GM23338 (cell line): ENCODE data around the gene SIK2. TPM values are rescaled to one million over a fixed set of nuclear protein-coding genes. Genes with fewer than 3 reads are reported as not detected.

ENCODE experiments used
- ATAC-seq: fragments of 200-7000 bp; cut with Tn5 transposase; 3 replicates; pipeline ENCODE4 v1.9.1; 2020
- DNase-seq: peaks from one replicate; pipeline ENCODE4 v3.0.0-alpha.2; 2015; ENCODE audit warnings: low spot score
- H2AFZ ChIP-seq: fragments of 200-600 bp; sonication (generic); 2 replicates; pipeline ENCODE4 v1.8.0; 2016; ENCODE audit warnings: antibody characterized with exemption, mild to moderate bottlenecking, moderate library complexity
- H3F3A ChIP-seq: fragments of 200-600 bp; sonication (generic); replicated peaks from 2 replicates; pipeline ENCODE4 v1.8.0; 2017; ENCODE audit warnings: antibody characterized with exemption, mixed run types, low read depth
- H3K27ac ChIP-seq: fragments of 200-600 bp; sonication (generic); 2 replicates; pipeline ENCODE4 v1.6.1; 2016; ENCODE audit warnings: low read depth
- H3K27me3 ChIP-seq: fragments of 200-600 bp; sonication (generic); 2 replicates; pipeline ENCODE4 v1.8.0; 2016; ENCODE audit warnings: mild to moderate bottlenecking, mixed run types, moderate library complexity; ENCODE audit not compliant: insufficient read depth
- H3K36me3 ChIP-seq: fragments of 200-600 bp; sonication (generic); 2 replicates; pipeline ENCODE4 v1.8.0; 2016; ENCODE audit warnings: mild to moderate bottlenecking; ENCODE audit not compliant: insufficient read depth
- H3K4me1 ChIP-seq: fragments of 200-600 bp; sonication (generic); 2 replicates; pipeline ENCODE4 v1.8.0; 2016; ENCODE audit warnings: mild to moderate bottlenecking, moderate library complexity; ENCODE audit not compliant: insufficient read depth
- H3K4me2 ChIP-seq: fragments of 200-600 bp; sonication (generic); 2 replicates; pipeline ENCODE4 v1.7.1; 2017; ENCODE audit warnings: mixed run types
- H3K4me3 ChIP-seq: fragments of 200-600 bp; sonication (generic); 2 replicates; pipeline ENCODE4 v1.6.1; 2016; ENCODE audit warnings: mixed run types
- H3K79me2 ChIP-seq: fragments of 200-600 bp; sonication (generic); replicated peaks from 2 replicates; pipeline ENCODE4 v1.8.0; 2017; ENCODE audit warnings: mild to moderate bottlenecking; ENCODE audit not compliant: insufficient read depth
- H3K9me2 ChIP-seq: fragments of 200-600 bp; sonication (generic); 2 replicates; pipeline ENCODE4 v1.8.0; 2017; ENCODE audit not compliant: insufficient read depth
- H4K20me1 ChIP-seq: fragments of 200-600 bp; sonication (generic); replicated peaks from 2 replicates; pipeline ENCODE4 v1.8.0; 2017; ENCODE audit warnings: mild to moderate bottlenecking; ENCODE audit not compliant: insufficient read depth
- H3K27ac Mint-ChIP-seq: 2 replicates; pipeline ENCODE4 v1.8.0; 2020; ENCODE audit warnings: inconsistent platforms, mild to moderate bottlenecking, moderate library complexity, mixed read lengths
- H3K27me3 Mint-ChIP-seq: 3 replicates; pipeline ENCODE4 v1.8.0; 2022; ENCODE audit warnings: low read depth, mild to moderate bottlenecking, moderate library complexity, mixed read lengths, inconsistent platforms; ENCODE audit not compliant: insufficient read depth, poor library complexity
- H3K36me3 Mint-ChIP-seq: 3 replicates; pipeline ENCODE4 v1.8.0; 2021; ENCODE audit warnings: low read depth, mild to moderate bottlenecking, inconsistent platforms, moderate library complexity, mixed read lengths
- H3K4me1 Mint-ChIP-seq: 3 replicates; pipeline ENCODE4 v1.8.0; 2020; ENCODE audit warnings: mild to moderate bottlenecking, inconsistent platforms, mixed read lengths
- H3K4me3 Mint-ChIP-seq: 3 replicates; pipeline ENCODE4 v1.8.0; 2021; ENCODE audit warnings: moderate library complexity, mild to moderate bottlenecking, inconsistent platforms, mixed read lengths
- H3K9me3 Mint-ChIP-seq: 3 replicates; pipeline ENCODE4 v1.8.0; 2020; ENCODE audit warnings: moderate library complexity, mild to moderate bottlenecking, inconsistent platforms, mixed read lengths
- CREB1 ChIP-seq: fragments of 250-450 bp; sonication (Bioruptor Pico); IDR thresholded peaks from 2 replicates; pipeline ENCODE4 v1.5.0; 2020; ENCODE audit warnings: low read depth, mild to moderate bottlenecking, moderate library complexity
- EZH2 ChIP-seq: fragments of 200-600 bp; sonication (generic); IDR thresholded peaks from one replicate; pipeline ENCODE4 v1.8.0; 2017; ENCODE audit warnings: antibody characterized with exemption, mild to moderate bottlenecking, low read depth; ENCODE audit not compliant: unreplicated experiment
- EZH2phosphoT487 ChIP-seq: fragments of 200-600 bp; sonication (generic); IDR thresholded peaks from one replicate; pipeline ENCODE4 v1.8.1; 2018; ENCODE audit warnings: antibody characterized with exemption; ENCODE audit not compliant: unreplicated experiment
- JUNB ChIP-seq: IDR thresholded peaks from one replicate; pipeline ENCODE4 v1.6.1; 2016; ENCODE audit warnings: antibody characterized with exemption; ENCODE audit not compliant: unreplicated experiment
- POLR2AphosphoS5 ChIP-seq: IDR thresholded peaks from 2 replicates; pipeline ENCODE4 v1.6.1; 2016; ENCODE audit warnings: antibody characterized with exemption, low read depth
- STAT1 ChIP-seq: IDR thresholded peaks from one replicate; pipeline ENCODE4 v1.6.1; 2016; ENCODE audit warnings: antibody characterized with exemption; ENCODE audit not compliant: unreplicated experiment
- ZNF114 ChIP-seq: fragments of 250-450 bp; sonication (Bioruptor Pico); IDR thresholded peaks from 2 replicates; pipeline ENCODE4 v1.5.0; 2020; ENCODE audit warnings: mild to moderate bottlenecking, moderate library complexity
- ZNF331 ChIP-seq: fragments of 250-450 bp; sonication (Bioruptor Pico); IDR thresholded peaks from 2 replicates; pipeline ENCODE4 v1.5.0; 2020; ENCODE audit warnings: low read depth, mild to moderate bottlenecking, moderate library complexity
- polyA plus RNA-seq: library from polyadenylated mRNA; unstranded; fragments of >200 nt; fragmentation: Nextera tagmentation; extraction: Ambion mirVana; gene quantifications from 2 replicates; pipeline ENCODE4 v1.2.1, GENCODE V29; 2016
- total RNA-seq: library from RNA; depleted of rRNA; stranded (reverse); fragments of >200 nt; shearing (Covaris generic); gene quantifications from 2 replicates; pipeline ENCODE4 v1.2.3, GENCODE V29; 2014
- TF ChIP-seq, protein P1 (sequence below): IDR thresholded peaks from 2 replicates; pipeline ENCODE4 v1.6.1; 2016; ENCODE audit warnings: antibody characterized with exemption
- TF ChIP-seq, protein P2 (sequence below): fragments of 250-450 bp; sonication (Bioruptor Pico); IDR thresholded peaks from 2 replicates; pipeline ENCODE4 v1.5.0; 2020; ENCODE audit warnings: mild to moderate bottlenecking, moderate library complexity
- TF ChIP-seq, protein P3 (sequence below): IDR thresholded peaks from one replicate; pipeline ENCODE4 v1.6.1; 2018; ENCODE audit warnings: antibody characterized with exemption; ENCODE audit not compliant: unreplicated experiment
- TF ChIP-seq, protein P4 (sequence below), 2 experiments: fragments of 200-600 bp in 1 of 2; sonication (generic) in 1 of 2; conservative IDR thresholded peaks; 2 replicates each; pipeline versions ENCODE4 v1.5.1 to v1.6.1; 2016 to 2017; ENCODE audit warnings: antibody characterized with exemption in 2 of 2, low read depth in 2 of 2, mild to moderate bottlenecking in 2 of 2, moderate library complexity in 1 of 2

Gene SIK2
- total and polyA plus RNA-seq, 2 experiments from 2014 or later = 2.3 to 6.7 TPM

DNA sequence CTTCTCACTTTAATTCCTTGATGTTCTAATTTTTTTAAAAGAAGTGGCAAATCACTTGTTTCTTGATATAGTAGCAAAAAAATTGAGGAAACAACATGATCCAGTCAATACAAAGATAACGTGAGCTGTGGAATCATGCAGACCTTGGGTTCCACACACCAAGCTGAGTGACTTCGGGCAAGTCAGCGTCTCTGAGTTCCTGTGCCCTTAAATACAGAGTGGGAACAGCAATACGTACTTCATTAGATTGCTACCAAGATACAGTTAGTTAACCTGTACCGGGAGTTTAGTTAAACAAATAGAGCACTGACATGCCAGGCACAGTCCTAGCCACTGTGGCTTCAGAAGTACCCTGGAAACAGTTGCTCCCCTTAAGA, 105.4 kb downstream of the SIK2 start (continued):
- TF ChIP-seq, protein P1, sequence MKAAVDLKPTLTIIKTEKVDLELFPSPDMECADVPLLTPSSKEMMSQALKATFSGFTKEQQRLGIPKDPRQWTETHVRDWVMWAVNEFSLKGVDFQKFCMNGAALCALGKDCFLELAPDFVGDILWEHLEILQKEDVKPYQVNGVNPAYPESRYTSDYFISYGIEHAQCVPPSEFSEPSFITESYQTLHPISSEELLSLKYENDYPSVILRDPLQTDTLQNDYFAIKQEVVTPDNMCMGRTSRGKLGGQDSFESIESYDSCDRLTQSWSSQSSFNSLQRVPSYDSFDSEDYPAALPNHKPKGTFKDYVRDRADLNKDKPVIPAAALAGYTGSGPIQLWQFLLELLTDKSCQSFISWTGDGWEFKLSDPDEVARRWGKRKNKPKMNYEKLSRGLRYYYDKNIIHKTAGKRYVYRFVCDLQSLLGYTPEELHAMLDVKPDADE = no peak

DNA sequence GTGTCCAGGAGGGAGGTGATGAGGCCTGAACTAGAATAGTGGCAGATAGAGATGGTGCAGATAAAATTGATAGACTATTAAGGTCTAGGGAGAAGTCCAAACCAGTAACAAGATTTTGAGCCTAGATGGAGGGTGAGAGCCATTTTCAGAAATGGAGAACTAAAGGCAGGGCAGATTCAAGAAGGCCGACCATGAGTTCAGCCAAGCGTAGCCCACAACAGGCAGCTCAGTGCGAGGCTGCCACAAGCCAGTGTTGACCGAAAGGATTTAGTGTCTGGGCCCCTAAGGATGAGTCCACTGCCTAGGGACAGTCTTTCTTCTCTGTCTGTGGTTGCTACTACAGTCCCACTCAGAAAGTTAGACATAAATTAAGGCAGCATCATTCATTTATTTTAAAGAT, 112.3 kb downstream of the SIK2 start:
- H3K4me3 ChIP-seq = no peak overlapping the region
- H3K79me2 ChIP-seq = no peaks in the 10 kb centered on the region
- ATAC-seq = no peak
- Mint-ChIP-seq H3K9me3 (no peaks in the 10 kb centered on the region), H3K27ac (no peak overlapping the region), H3K4me3 (no peak overlapping the region), H3K36me3 (peaks cover 8% of the 10 kb centered on the region), H3K27me3 (no peaks in the 10 kb centered on the region), H3K4me1 (peaks cover 15% of the 10 kb centered on the region; the same call in 2 of the 3 replicates)
- H3K4me2 ChIP-seq = no peak overlapping the region
- peaks cover 10% of the 10 kb centered on the region; the same call in 1 of the 2 replicates for H3K4me1 ChIP-seq
- no peak for DNase-seq
- H3K36me3 ChIP-seq = no peaks in the 10 kb centered on the region; the same call in 1 of the 2 replicates
- H4K20me1 ChIP-seq = peaks cover 6% of the 10 kb centered on the region; the same call in 1 of the 2 replicates
- no peak overlapping the region for H2AFZ ChIP-seq
- no peaks in the 10 kb centered on the region for H3K9me2 ChIP-seq
- H3K27ac ChIP-seq = no peak overlapping the region
- no peaks in the 10 kb centered on the region for H3F3A ChIP-seq
- no peaks in the 10 kb centered on the region for H3K27me3 ChIP-seq
- TF ChIP-seq ZNF114 (no peak), CREB1 (CRISPR knock-in tag) (no peak), POLR2AphosphoS5 (no peak), STAT1 (no peak), ZNF331 (no peak), EZH2phosphoT487 (no peak), JUNB (no peak), EZH2 (no peak)
- TF ChIP-seq, protein P1 = no peak
- TF ChIP-seq, protein P2, sequence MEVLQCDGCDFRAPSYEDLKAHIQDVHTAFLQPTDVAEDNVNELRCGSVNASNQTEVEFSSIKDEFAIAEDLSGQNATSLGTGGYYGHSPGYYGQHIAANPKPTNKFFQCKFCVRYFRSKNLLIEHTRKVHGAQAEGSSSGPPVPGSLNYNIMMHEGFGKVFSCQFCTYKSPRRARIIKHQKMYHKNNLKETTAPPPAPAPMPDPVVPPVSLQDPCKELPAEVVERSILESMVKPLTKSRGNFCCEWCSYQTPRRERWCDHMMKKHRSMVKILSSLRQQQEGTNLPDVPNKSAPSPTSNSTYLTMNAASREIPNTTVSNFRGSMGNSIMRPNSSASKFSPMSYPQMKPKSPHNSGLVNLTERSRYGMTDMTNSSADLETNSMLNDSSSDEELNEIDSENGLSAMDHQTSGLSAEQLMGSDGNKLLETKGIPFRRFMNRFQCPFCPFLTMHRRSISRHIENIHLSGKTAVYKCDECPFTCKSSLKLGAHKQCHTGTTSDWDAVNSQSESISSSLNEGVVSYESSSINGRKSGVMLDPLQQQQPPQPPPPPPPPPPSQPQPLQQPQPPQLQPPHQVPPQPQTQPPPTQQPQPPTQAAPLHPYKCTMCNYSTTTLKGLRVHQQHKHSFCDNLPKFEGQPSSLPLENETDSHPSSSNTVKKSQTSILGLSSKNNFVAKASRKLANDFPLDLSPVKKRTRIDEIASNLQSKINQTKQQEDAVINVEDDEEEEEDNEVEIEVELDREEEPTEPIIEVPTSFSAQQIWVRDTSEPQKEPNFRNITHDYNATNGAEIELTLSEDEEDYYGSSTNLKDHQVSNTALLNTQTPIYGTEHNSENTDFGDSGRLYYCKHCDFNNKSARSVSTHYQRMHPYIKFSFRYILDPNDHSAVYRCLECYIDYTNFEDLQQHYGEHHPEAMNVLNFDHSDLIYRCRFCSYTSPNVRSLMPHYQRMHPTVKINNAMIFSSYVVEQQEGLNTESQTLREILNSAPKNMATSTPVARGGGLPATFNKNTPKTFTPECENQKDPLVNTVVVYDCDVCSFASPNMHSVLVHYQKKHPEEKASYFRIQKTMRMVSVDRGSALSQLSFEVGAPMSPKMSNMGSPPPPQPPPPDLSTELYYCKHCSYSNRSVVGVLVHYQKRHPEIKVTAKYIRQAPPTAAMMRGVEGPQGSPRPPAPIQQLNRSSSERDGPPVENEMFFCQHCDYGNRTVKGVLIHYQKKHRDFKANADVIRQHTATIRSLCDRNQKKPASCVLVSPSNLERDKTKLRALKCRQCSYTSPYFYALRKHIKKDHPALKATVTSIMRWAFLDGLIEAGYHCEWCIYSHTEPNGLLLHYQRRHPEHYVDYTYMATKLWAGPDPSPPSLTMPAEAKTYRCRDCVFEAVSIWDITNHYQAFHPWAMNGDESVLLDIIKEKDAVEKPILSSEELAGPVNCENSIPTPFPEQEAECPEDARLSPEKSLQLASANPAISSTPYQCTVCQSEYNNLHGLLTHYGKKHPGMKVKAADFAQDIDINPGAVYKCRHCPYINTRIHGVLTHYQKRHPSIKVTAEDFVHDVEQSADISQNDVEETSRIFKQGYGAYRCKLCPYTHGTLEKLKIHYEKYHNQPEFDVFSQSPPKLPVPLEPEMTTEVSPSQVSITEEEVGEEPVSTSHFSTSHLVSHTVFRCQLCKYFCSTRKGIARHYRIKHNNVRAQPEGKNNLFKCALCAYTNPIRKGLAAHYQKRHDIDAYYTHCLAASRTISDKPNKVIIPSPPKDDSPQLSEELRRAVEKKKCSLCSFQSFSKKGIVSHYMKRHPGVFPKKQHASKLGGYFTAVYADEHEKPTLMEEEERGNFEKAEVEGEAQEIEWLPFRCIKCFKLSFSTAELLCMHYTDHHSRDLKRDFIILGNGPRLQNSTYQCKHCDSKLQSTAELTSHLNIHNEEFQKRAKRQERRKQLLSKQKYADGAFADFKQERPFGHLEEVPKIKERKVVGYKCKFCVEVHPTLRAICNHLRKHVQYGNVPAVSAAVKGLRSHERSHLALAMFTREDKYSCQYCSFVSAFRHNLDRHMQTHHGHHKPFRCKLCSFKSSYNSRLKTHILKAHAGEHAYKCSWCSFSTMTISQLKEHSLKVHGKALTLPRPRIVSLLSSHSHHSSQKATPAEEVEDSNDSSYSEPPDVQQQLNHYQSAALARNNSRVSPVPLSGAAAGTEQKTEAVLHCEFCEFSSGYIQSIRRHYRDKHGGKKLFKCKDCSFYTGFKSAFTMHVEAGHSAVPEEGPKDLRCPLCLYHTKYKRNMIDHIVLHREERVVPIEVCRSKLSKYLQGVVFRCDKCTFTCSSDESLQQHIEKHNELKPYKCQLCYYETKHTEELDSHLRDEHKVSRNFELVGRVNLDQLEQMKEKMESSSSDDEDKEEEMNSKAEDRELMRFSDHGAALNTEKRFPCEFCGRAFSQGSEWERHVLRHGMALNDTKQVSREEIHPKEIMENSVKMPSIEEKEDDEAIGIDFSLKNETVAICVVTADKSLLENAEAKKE = no peak
- TF ChIP-seq, protein P3, sequence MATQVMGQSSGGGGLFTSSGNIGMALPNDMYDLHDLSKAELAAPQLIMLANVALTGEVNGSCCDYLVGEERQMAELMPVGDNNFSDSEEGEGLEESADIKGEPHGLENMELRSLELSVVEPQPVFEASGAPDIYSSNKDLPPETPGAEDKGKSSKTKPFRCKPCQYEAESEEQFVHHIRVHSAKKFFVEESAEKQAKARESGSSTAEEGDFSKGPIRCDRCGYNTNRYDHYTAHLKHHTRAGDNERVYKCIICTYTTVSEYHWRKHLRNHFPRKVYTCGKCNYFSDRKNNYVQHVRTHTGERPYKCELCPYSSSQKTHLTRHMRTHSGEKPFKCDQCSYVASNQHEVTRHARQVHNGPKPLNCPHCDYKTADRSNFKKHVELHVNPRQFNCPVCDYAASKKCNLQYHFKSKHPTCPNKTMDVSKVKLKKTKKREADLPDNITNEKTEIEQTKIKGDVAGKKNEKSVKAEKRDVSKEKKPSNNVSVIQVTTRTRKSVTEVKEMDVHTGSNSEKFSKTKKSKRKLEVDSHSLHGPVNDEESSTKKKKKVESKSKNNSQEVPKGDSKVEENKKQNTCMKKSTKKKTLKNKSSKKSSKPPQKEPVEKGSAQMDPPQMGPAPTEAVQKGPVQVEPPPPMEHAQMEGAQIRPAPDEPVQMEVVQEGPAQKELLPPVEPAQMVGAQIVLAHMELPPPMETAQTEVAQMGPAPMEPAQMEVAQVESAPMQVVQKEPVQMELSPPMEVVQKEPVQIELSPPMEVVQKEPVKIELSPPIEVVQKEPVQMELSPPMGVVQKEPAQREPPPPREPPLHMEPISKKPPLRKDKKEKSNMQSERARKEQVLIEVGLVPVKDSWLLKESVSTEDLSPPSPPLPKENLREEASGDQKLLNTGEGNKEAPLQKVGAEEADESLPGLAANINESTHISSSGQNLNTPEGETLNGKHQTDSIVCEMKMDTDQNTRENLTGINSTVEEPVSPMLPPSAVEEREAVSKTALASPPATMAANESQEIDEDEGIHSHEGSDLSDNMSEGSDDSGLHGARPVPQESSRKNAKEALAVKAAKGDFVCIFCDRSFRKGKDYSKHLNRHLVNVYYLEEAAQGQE = no peak
- TF ChIP-seq, protein P4, sequence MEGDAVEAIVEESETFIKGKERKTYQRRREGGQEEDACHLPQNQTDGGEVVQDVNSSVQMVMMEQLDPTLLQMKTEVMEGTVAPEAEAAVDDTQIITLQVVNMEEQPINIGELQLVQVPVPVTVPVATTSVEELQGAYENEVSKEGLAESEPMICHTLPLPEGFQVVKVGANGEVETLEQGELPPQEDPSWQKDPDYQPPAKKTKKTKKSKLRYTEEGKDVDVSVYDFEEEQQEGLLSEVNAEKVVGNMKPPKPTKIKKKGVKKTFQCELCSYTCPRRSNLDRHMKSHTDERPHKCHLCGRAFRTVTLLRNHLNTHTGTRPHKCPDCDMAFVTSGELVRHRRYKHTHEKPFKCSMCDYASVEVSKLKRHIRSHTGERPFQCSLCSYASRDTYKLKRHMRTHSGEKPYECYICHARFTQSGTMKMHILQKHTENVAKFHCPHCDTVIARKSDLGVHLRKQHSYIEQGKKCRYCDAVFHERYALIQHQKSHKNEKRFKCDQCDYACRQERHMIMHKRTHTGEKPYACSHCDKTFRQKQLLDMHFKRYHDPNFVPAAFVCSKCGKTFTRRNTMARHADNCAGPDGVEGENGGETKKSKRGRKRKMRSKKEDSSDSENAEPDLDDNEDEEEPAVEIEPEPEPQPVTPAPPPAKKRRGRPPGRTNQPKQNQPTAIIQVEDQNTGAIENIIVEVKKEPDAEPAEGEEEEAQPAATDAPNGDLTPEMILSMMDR (conservative IDR thresholded peaks at IDR 0.05; ENCODE audit: low read depth in 2 of 2) = no peak
